ENCODE data around the gene COL8A2.

The COL8A2 gene

GRCh38 chr1:36157973-36158826 is 33.2 kb upstream of the COL8A2 start:
- DNase-seq (ENCODE audit: low spot score): peak; percentile 80

GRCh38 chr1:36157115-36157903 is 32.3 kb upstream of the COL8A2 start:
- DNase-seq (ENCODE audit: low spot score): no peak

- peak; percentile 82 for DNase-seq (ENCODE audit: low spot score)
Observed at GRCh38 chr1:36156329-36157114, 31.5 kb upstream of the COL8A2 start.

GRCh38 chr1:36155408-36156328 is 30.6 kb upstream of the COL8A2 start, which contains the start of gene MAP7D1:
Gene MAP7D1, plus strand, starts transcription at chr1:36156160. Its CDS starts 258 bp downstream, at chr1:36156418.
- DNase-seq (ENCODE audit: low spot score): peak; percentile 89

- no peak for DNase-seq (ENCODE audit: low spot score)
Observed at GRCh38 chr1:36154765-36155407, 29.9 kb upstream of the COL8A2 start.

- no peak for DNase-seq (ENCODE audit: low spot score)
Observed at GRCh38 chr1:36154335-36154734, 29.3 kb upstream of the COL8A2 start.

- DNase-seq (ENCODE audit: low spot score): no peak
Observed at GRCh38 chr1:36153476-36153875, 28.5 kb upstream of the COL8A2 start.

- no peak for DNase-seq (ENCODE audit: low spot score)
Observed at GRCh38 chr1:36151845-36152203, 26.8 kb upstream of the COL8A2 start.

GRCh38 chr1:36151134-36151844 is 26.3 kb upstream of the COL8A2 start:
- no peak for DNase-seq (ENCODE audit: low spot score)

GRCh38 chr1:36150296-36151133 is 25.5 kb upstream of the COL8A2 start:
- DNase-seq (ENCODE audit: low spot score): peak; percentile 91

GRCh38 chr1:36149973-36150295 is 24.9 kb upstream of the COL8A2 start:
- DNase-seq (ENCODE audit: low spot score): no peak

- peak; percentile 100 for DNase-seq (ENCODE audit: low spot score)
Observed at GRCh38 chr1:36149237-36149972, 24.4 kb upstream of the COL8A2 start, which contains the start of gene TRAPPC3. Gene TRAPPC3, minus strand, starts transcription at chr1:36149486. Its CDS starts 108 bp downstream, at chr1:36149378.

GRCh38 chr1:36148821-36149236 is 23.8 kb upstream of the COL8A2 start:
- no peak for DNase-seq (ENCODE audit: low spot score)

GRCh38 chr1:36144413-36144812 is 19.4 kb upstream of the COL8A2 start:
- no peak for DNase-seq (ENCODE audit: low spot score)

- no peak for DNase-seq (ENCODE audit: low spot score)
Observed at GRCh38 chr1:36143424-36143823, 18.4 kb upstream of the COL8A2 start.

- peak; percentile 75 for DNase-seq (ENCODE audit: low spot score)
Observed at GRCh38 chr1:36142121-36142520, 17.1 kb upstream of the COL8A2 start.

GRCh38 chr1:36139521-36139920 is 14.5 kb upstream of the COL8A2 start:
- DNase-seq (ENCODE audit: low spot score): no peak

- DNase-seq (ENCODE audit: low spot score): no peak
Observed at GRCh38 chr1:36137776-36138175, 12.8 kb upstream of the COL8A2 start.

Measured in pons (tissue), 1 donor.